H1 (cell line): Measurements from ENCODE around the gene ZNF526. TPM values are rescaled to one million over a fixed set of nuclear protein-coding genes. Genes with fewer than 3 reads are reported as not detected.

ENCODE experiments used
- CTCF ChIA-PET: fragments of 300-600 bp; sonication (Branson Sonifier 250); formaldehyde crosslinking; loops from one replicate; lab custom pipeline; 2021; ENCODE audit not compliant: partially characterized antibody; lab: Charles Lee
- POLR2A ChIA-PET: fragments of 300-600 bp; sonication (Branson Sonifier 250); formaldehyde crosslinking; loops from one replicate; lab custom pipeline; 2021; ENCODE audit warnings: inconsistent platforms; ENCODE audit not compliant: partially characterized antibody; lab: Charles Lee
- DNase-seq, 2 experiments: peaks; one replicate each; pipeline versions ENCODE4 v3.0.0 to v3.0.0-alpha.2; 2010 to 2022; ENCODE audit warnings: low spot score in 2 of 2, low read depth in 1 of 2, mixed read lengths in 1 of 2
- FAIRE-seq: peaks from 2 replicates; lab custom pipeline; 2011; peaks lifted over from hg19 to GRCh38; lab: Jason Lieb, UNC
- H2AFZ ChIP-seq: 2 replicates; pipeline ENCODE4 v1.8.1; 2012; ENCODE audit warnings: low read length, inconsistent platforms
- H2AK5ac ChIP-seq: 2 replicates; pipeline ENCODE4 v1.6.1; 2013; ENCODE audit warnings: low read depth, low read length
- H2BK120ac ChIP-seq: replicated peaks from 2 replicates; pipeline ENCODE3; 2013; ENCODE audit warnings: low read depth, low read length, inconsistent platforms
- H2BK12ac ChIP-seq: 2 replicates; pipeline ENCODE4 v1.6.1; 2013; ENCODE audit warnings: low read depth, low read length
- H2BK15ac ChIP-seq: 2 replicates; pipeline ENCODE4 v1.6.1; 2013; ENCODE audit warnings: low read length
- H2BK20ac ChIP-seq: 2 replicates; pipeline ENCODE4 v1.6.1; 2013; ENCODE audit warnings: low read length
- H2BK5ac ChIP-seq: 2 replicates; pipeline ENCODE4 v1.6.1; 2013; ENCODE audit warnings: low read depth, low read length
- H3K14ac ChIP-seq: 2 replicates; pipeline ENCODE4 v1.6.1; 2013; ENCODE audit warnings: inconsistent platforms; ENCODE audit not compliant: insufficient read length
- H3K18ac ChIP-seq: 2 replicates; pipeline ENCODE4 v1.6.1; 2013; ENCODE audit warnings: low read length; ENCODE audit errors: extremely low read depth
- H3K23ac ChIP-seq: 2 replicates; pipeline ENCODE4 v1.6.1; 2013; ENCODE audit warnings: inconsistent platforms; ENCODE audit not compliant: insufficient read length
- H3K23me2 ChIP-seq: 2 replicates; pipeline ENCODE4 v1.6.1; 2013; ENCODE audit warnings: low read depth, low read length
- H3K27ac ChIP-seq: 2 replicates; pipeline ENCODE4 v1.6.1; 2011; ENCODE audit warnings: low read depth, low read length, inconsistent platforms
- H3K27me3 ChIP-seq, 4 experiments: replicated peaks in 1 of 4; 1 replicate in 1 of 4; 2 replicates in 3 of 4; pipeline versions ENCODE4 v1.6.1 to v1.8.1; 2011 to 2013; ENCODE audit warnings: low read length in 3 of 4, mild to moderate bottlenecking in 3 of 4, inconsistent platforms in 2 of 4, mixed read lengths in 2 of 4, moderate library complexity in 1 of 4; ENCODE audit not compliant: control insufficient read depth in 3 of 4, insufficient read depth in 3 of 4; ENCODE audit errors: extremely low read depth in 1 of 4
- H3K36me3 ChIP-seq, 4 experiments: 2 replicates each; pipeline versions ENCODE4 v1.6.1 to v1.8.1; 2011 to 2013; ENCODE audit warnings: mild to moderate bottlenecking in 4 of 4, low read length in 3 of 4, moderate library complexity in 2 of 4, control low read depth in 1 of 4, inconsistent platforms in 1 of 4; ENCODE audit not compliant: insufficient read depth in 4 of 4, control insufficient read depth in 2 of 4
- H3K4ac ChIP-seq: replicated peaks from 2 replicates; pipeline ENCODE3; 2013; ENCODE audit warnings: low read length, low read depth, mixed read lengths, inconsistent platforms; ENCODE audit not compliant: insufficient read length
- H3K4me1 ChIP-seq, 4 experiments: replicated peaks in 1 of 4; 1 replicate in 1 of 4; 2 replicates in 3 of 4; pipeline versions ENCODE4 v1.6.1 to v1.8.1; 2011 to 2013; ENCODE audit warnings: low read length in 3 of 4, inconsistent platforms in 2 of 4, mixed read lengths in 1 of 4; ENCODE audit not compliant: insufficient read depth in 4 of 4, control insufficient read depth in 3 of 4
- H3K4me2 ChIP-seq, 2 experiments: 2 replicates each; pipeline versions ENCODE4 v1.6.1 to v1.8.1; 2011 to 2013; ENCODE audit warnings: low read depth in 2 of 2, low read length in 2 of 2, control low read depth in 1 of 2, inconsistent platforms in 1 of 2, mild to moderate bottlenecking in 1 of 2; ENCODE audit not compliant: insufficient read depth in 1 of 2
- H3K4me3 ChIP-seq, 4 experiments: fragments of 200-600, 300-600 bp in 1 of 4; sonication (generic), shearing (Covaris generic), sonication (Bioruptor Twin) in 1 of 4; 2 replicates each; pipeline versions ENCODE4 v1.5.1 to v1.8.1; 2011 to 2016; ENCODE audit warnings: low read length in 4 of 4, low read depth in 3 of 4, control low read depth in 2 of 4, inconsistent platforms in 2 of 4, mild to moderate bottlenecking in 2 of 4, mixed read lengths in 1 of 4, moderate library complexity in 1 of 4; ENCODE audit not compliant: insufficient read depth in 2 of 4; ENCODE audit errors: extremely low read depth in 1 of 4
- H3K56ac ChIP-seq: replicated peaks from 2 replicates; pipeline ENCODE3; 2013; ENCODE audit warnings: low read depth, mild to moderate bottlenecking, mixed read lengths, low read length, inconsistent platforms; ENCODE audit not compliant: insufficient read length
- H3K79me1 ChIP-seq: 2 replicates; pipeline ENCODE4 v1.6.1; 2013; ENCODE audit warnings: low read depth, low read length, control low read depth
- H3K79me2 ChIP-seq, 2 experiments: 2 replicates each; pipeline versions ENCODE4 v1.6.1 to v1.8.1; 2012 to 2013; ENCODE audit warnings: low read length in 2 of 2, mild to moderate bottlenecking in 2 of 2, inconsistent platforms in 1 of 2; ENCODE audit not compliant: insufficient read depth in 2 of 2, control insufficient read depth in 1 of 2
- H3K9ac ChIP-seq, 4 experiments: replicated peaks in 1 of 4; 1 replicate in 1 of 4; 2 replicates in 3 of 4; pipeline versions ENCODE4 v1.6.1 to v1.8.1; 2011 to 2013; ENCODE audit warnings: low read depth in 3 of 4, low read length in 3 of 4, control low read depth in 2 of 4, mild to moderate bottlenecking in 2 of 4, moderate library complexity in 2 of 4, inconsistent platforms in 1 of 4; ENCODE audit errors: extremely low read depth in 1 of 4
- H3K9me3 ChIP-seq, 2 experiments: 2 replicates each; pipeline versions ENCODE4 v1.6.1 to v1.8.1; 2012 to 2013; ENCODE audit warnings: mild to moderate bottlenecking in 2 of 2, moderate library complexity in 2 of 2, control low read depth in 1 of 2, inconsistent platforms in 1 of 2, low read depth in 1 of 2, low read length in 1 of 2, mixed read lengths in 1 of 2; ENCODE audit not compliant: insufficient read depth in 2 of 2
- H4K20me1 ChIP-seq, 2 experiments: replicated peaks in 1 of 2; 2 replicates each; pipeline versions ENCODE3 to v1.8.1; 2011 to 2013; ENCODE audit warnings: inconsistent platforms in 2 of 2, low read length in 2 of 2, mild to moderate bottlenecking in 1 of 2; ENCODE audit not compliant: insufficient read depth in 2 of 2, control insufficient read depth in 1 of 2
- H4K5ac ChIP-seq: 2 replicates; pipeline ENCODE4 v1.6.1; 2013; ENCODE audit warnings: low read length, low read depth, mixed read lengths, inconsistent platforms; ENCODE audit not compliant: insufficient read length
- H4K8ac ChIP-seq: 2 replicates; pipeline ENCODE4 v1.8.0; 2013; ENCODE audit warnings: mild to moderate bottlenecking, moderate library complexity, low read length, inconsistent platforms; ENCODE audit not compliant: insufficient read depth; ENCODE audit errors: extremely low read depth
- H4K91ac ChIP-seq: replicated peaks from 2 replicates; pipeline ENCODE3; 2013; ENCODE audit warnings: low read length, mixed read lengths, inconsistent platforms; ENCODE audit not compliant: insufficient read length
- BACH1 ChIP-seq: IDR thresholded peaks from 2 replicates; pipeline ENCODE4 v1.6.1; 2012; ENCODE audit warnings: low read length, improper control_type of control experiment
- CTBP2 ChIP-seq: IDR thresholded peaks from 2 replicates; pipeline ENCODE4 v1.7.0; 2011; ENCODE audit warnings: borderline replicate concordance, mild to moderate bottlenecking, moderate library complexity, mixed read lengths, low read length; ENCODE audit not compliant: insufficient read depth, insufficient read length
- EP300 ChIP-seq, 2 experiments: IDR thresholded peaks; 1 replicate in 1 of 2; 2 replicates in 1 of 2; pipeline ENCODE4 v1.6.1; 2011 to 2012; ENCODE audit warnings: low read depth in 2 of 2, low read length in 2 of 2, mild to moderate bottlenecking in 2 of 2, borderline replicate concordance in 1 of 2, inconsistent platforms in 1 of 2, moderate library complexity in 1 of 2
- GABPA ChIP-seq: IDR thresholded peaks from 2 replicates; pipeline ENCODE4 v1.6.1; 2011; ENCODE audit warnings: mild to moderate bottlenecking, low read length, moderate library complexity, borderline replicate concordance; ENCODE audit not compliant: insufficient read depth
- RNF2 ChIP-seq: fragments of 200-900, 300-1000 bp; sonication (generic); IDR thresholded peaks from 2 replicates; pipeline ENCODE4 v1.7.1; 2016; ENCODE audit warnings: borderline replicate concordance, low read depth, mild to moderate bottlenecking, antibody characterized with exemption, low read length; ENCODE audit not compliant: poor library complexity, severe bottlenecking; ENCODE audit errors: missing control alignments
- SIRT6 ChIP-seq: IDR thresholded peaks from one replicate; pipeline ENCODE4 v1.7.1; 2012; ENCODE audit warnings: low read length, inconsistent platforms
- TAF1 ChIP-seq: IDR thresholded peaks from 2 replicates; pipeline ENCODE4 v1.6.1; 2011; ENCODE audit warnings: mild to moderate bottlenecking, low read depth, low read length
- TEAD4 ChIP-seq: IDR thresholded peaks from 2 replicates; pipeline ENCODE4 v1.6.1; 2012; ENCODE audit warnings: low read depth, low read length, inconsistent platforms, mixed read lengths
- WGBS, 2 experiments: shearing (Covaris generic) in 1 of 2; methylation state at CpG; one replicate each; pipeline versions ENCODE4 v1.1.6 to v1.1.7; 2013 to 2015; ENCODE audit warnings: low lambda C conversion rate in 2 of 2, mixed read lengths in 2 of 2, inconsistent platforms in 1 of 2, low coverage in 1 of 2, missing lambda C conversion rate in 1 of 2; ENCODE audit not compliant: insufficient replicate concordance in 2 of 2, insufficient coverage in 1 of 2, insufficient read length in 1 of 2; ENCODE audit errors: extremely low coverage in 1 of 2, missing lambda C conversion rate in 1 of 2; 5-methylcytosine and 5-hydroxymethylcytosine counted together
- polyA plus RNA-seq, 7 experiments: library from polyadenylated mRNA; depleted of rRNA in 3 of 7; stranded (reverse) in 5 of 7; unstranded in 2 of 7; fragments of >200 nt in 5 of 7; fragments of 200-250 nt in 2 of 7; gene quantifications; 1 replicate in 5 of 7; 2 replicates in 1 of 7; 4 replicates in 1 of 7; pipeline versions ENCODE4 v1.2.1 to v1.2.3, GENCODE V29; 2011 to 2013; ENCODE audit warnings: missing spikeins in 2 of 7, mixed read lengths in 2 of 7
- total RNA-seq: library from RNA; stranded (reverse); fragmentation: NEBNext Ultra II Directional; extraction: Animal tissue kit (Norgen Biotek cat#: 25700); gene quantifications from 2 replicates; pipeline ENCODE4 v1.2.1, GENCODE V29; 2021

Gene ZNF526
- total and polyA plus RNA-seq, 2 of the 8 experiments (the other 6 are each of a cell fraction or from before 2014, with no cell fraction given), result 8.4 to 14.1 TPM

- CTCF ChIA-PET, result interaction anchor here (0.7 to 1.4 kb wide), 2 partner anchors 11 to 226 kb away, joined by 4 to 5 read pairs; no protein-coding TSS in a partner anchor
These were observed 26.4 kb upstream of the ZNF526 start for GRCh38 chr19:42193706-42194105.

More at GRCh38 chr19:42193706-42194105, 26.4 kb upstream of the ZNF526 start:
- H4K91ac ChIP-seq, result no peak overlapping the region
- no peak overlapping the region for H2BK20ac ChIP-seq
- no peak overlapping the region for H2BK12ac ChIP-seq
- H3K9me3 ChIP-seq, result peaks cover 2 to 6% of the 10 kb centered on the region in 2 experiments; a peak in 1 of 4 replicates
- H3K56ac ChIP-seq, result no peak overlapping the region
- H2AK5ac ChIP-seq, result no peak overlapping the region
- H3K27ac ChIP-seq, result no peak overlapping the region
- H3K4me3 ChIP-seq, result no peak overlapping the region
- POLR2A ChIA-PET, result interaction anchor here (1.3 kb wide), 1 partner anchor 11 kb away, joined by 3 read pairs; no protein-coding TSS in a partner anchor
- no peaks in the 10 kb centered on the region; a peak in 1 of 4 replicates for H3K79me2 ChIP-seq
- peaks cover 0 to 7% (median 3%) of the 10 kb centered on the region in 4 experiments; a peak in 4 of 8 replicates for H3K36me3 ChIP-seq
- no peak overlapping the region for H2BK5ac ChIP-seq
- no peak overlapping the region for H3K18ac ChIP-seq
- H2BK15ac ChIP-seq, result no peak overlapping the region
- FAIRE-seq, result no peak
- H4K20me1 ChIP-seq, result peaks cover 0 to 2% of the 10 kb centered on the region in 2 experiments
- no peaks in the 10 kb centered on the region for H3K23me2 ChIP-seq
- no peak overlapping the region for H2AFZ ChIP-seq
- H3K9ac ChIP-seq, result no peak overlapping the region
- no peaks in the 10 kb centered on the region for H3K79me1 ChIP-seq
- no peak overlapping the region for H2BK120ac ChIP-seq
- TF ChIP-seq BACH1 (no peak), GABPA (no peak), TAF1 (no peak), TEAD4 (no peak), EP300 (IDR thresholded peaks at IDR 0.05; ENCODE audit: borderline replicate concordance in 1 of 2, low read depth in 2 of 2, low read length in 2 of 2) (no peak), CTBP2 (no peak), SIRT6 (no peak), RNF2 (no peak)
- H3K4me2 ChIP-seq, result no peak overlapping the region
- H3K23ac ChIP-seq, result no peak overlapping the region
- peaks cover 0 to 3% (median 0%) of the 10 kb centered on the region in 4 experiments; a peak in 2 of 7 replicates for H3K27me3 ChIP-seq
- no peak overlapping the region for H3K4ac ChIP-seq
- 89% methylated on average over 3 of the region's 3 CpGs; no CpG with 5 or more reads in 1 of the 2 experiments for WGBS, 2 experiments
- no peak overlapping the region for H4K5ac ChIP-seq
- no peak overlapping the region for H4K8ac ChIP-seq
- DNase-seq, result no peak
- no peak overlapping the region for H3K14ac ChIP-seq
- H3K4me1 ChIP-seq, result peaks cover 0 to 12% (median 10%) of the 10 kb centered on the region in 4 experiments; a peak in 6 of 7 replicates
